Skeletal muscle satellite cell (primary cell): ENCODE data around the gene ATP11A.
A peak's percentile ranks its signal among the peaks of the same experiment; 100 is the strongest.

ENCODE experiments used
- H3K27me3 ChIP-seq: 2 replicates; pipeline ENCODE4 v1.7.0; 2013; ENCODE audit warnings: low read length; ENCODE audit not compliant: control insufficient read depth, insufficient read depth
- H3K36me3 ChIP-seq: 2 replicates; pipeline ENCODE4 v1.7.0; 2013; ENCODE audit warnings: mild to moderate bottlenecking, control low read depth, low read length; ENCODE audit not compliant: insufficient read depth
- H3K4me1 ChIP-seq: 2 replicates; pipeline ENCODE4 v1.7.0; 2013; ENCODE audit warnings: low read length; ENCODE audit not compliant: control insufficient read depth, insufficient read depth
- H3K4me2 ChIP-seq: 2 replicates; pipeline ENCODE4 v1.7.0; 2013; ENCODE audit warnings: mild to moderate bottlenecking, low read length
- H3K4me3 ChIP-seq: 2 replicates; pipeline ENCODE4 v1.7.0; 2013; ENCODE audit warnings: low read length
- H3K9ac ChIP-seq: 2 replicates; pipeline ENCODE4 v1.7.0; 2013; ENCODE audit warnings: mild to moderate bottlenecking, low read depth, low read length, moderate library complexity
- H3K9me3 ChIP-seq: replicated peaks from 2 replicates; pipeline ENCODE4 v1.7.0; 2013; ENCODE audit warnings: mild to moderate bottlenecking, control low read depth, low read length

Gene ATP11A

GRCh38 chr13:112685896-112686295 lies 3.9 kb upstream of the ATP11A start:
- no peak overlapping the region for H3K9ac ChIP-seq
- no peaks in the 10 kb centered on the region for H3K9me3 ChIP-seq
- H3K4me2 ChIP-seq = no peak overlapping the region
- peaks cover 20% of the 10 kb centered on the region for H3K27me3 ChIP-seq
- H3K4me1 ChIP-seq = no peaks in the 10 kb centered on the region
- H3K36me3 ChIP-seq = no peaks in the 10 kb centered on the region
- H3K4me3 ChIP-seq = no peak overlapping the region

GRCh38 chr13:112686364-112686763 lies 3.5 kb upstream of the ATP11A start:
- H3K9ac ChIP-seq = no peak overlapping the region
- no peak overlapping the region for H3K4me2 ChIP-seq
- no peaks in the 10 kb centered on the region for H3K9me3 ChIP-seq
- no peak overlapping the region for H3K4me3 ChIP-seq
- H3K4me1 ChIP-seq = no peaks in the 10 kb centered on the region
- H3K27me3 ChIP-seq = peaks cover 17% of the 10 kb centered on the region
- no peaks in the 10 kb centered on the region for H3K36me3 ChIP-seq

GRCh38 chr13:112686987-112687386 lies 2.9 kb upstream of the ATP11A start:
- no peaks in the 10 kb centered on the region for H3K36me3 ChIP-seq
- H3K4me3 ChIP-seq = no peak overlapping the region
- H3K4me2 ChIP-seq = no peak overlapping the region
- H3K27me3 ChIP-seq = peaks cover 17% of the 10 kb centered on the region
- H3K9me3 ChIP-seq = no peaks in the 10 kb centered on the region
- no peak overlapping the region for H3K9ac ChIP-seq
- peaks cover 5% of the 10 kb centered on the region for H3K4me1 ChIP-seq

GRCh38 chr13:112687836-112688559 lies 1.8 kb upstream of the ATP11A start:
- Histone ChIP-seq H3K36me3 (no peaks in the 10 kb centered on the region), H3K4me2 (no peak overlapping the region), H3K9ac (no peak overlapping the region), H3K9me3 (no peaks in the 10 kb centered on the region), H3K4me1 (peaks cover 5% of the 10 kb centered on the region), H3K4me3 (no peak overlapping the region), H3K27me3 (peaks cover 14% of the 10 kb centered on the region)

- H3K4me2 ChIP-seq = peak overlapping the region; percentile 88
- peak overlapping the region; percentile 86 for H3K4me3 ChIP-seq
- peaks cover 8% of the 10 kb centered on the region for H3K27me3 ChIP-seq
- H3K9me3 ChIP-seq = no peaks in the 10 kb centered on the region
- H3K9ac ChIP-seq = peak overlapping the region; percentile 80
- H3K36me3 ChIP-seq = no peaks in the 10 kb centered on the region
- H3K4me1 ChIP-seq = peaks cover 5% of the 10 kb centered on the region
Observed at GRCh38 chr13:112688560-112689302, 1.1 kb upstream of the ATP11A start.

GRCh38 chr13:112690283-112690929 lies 568 bp downstream of the ATP11A start:
- H3K9me3 ChIP-seq = no peaks in the 10 kb centered on the region
- no peaks in the 10 kb centered on the region for H3K36me3 ChIP-seq
- peak overlapping the region; percentile 80 for H3K9ac ChIP-seq
- peaks cover 10% of the 10 kb centered on the region for H3K4me1 ChIP-seq
- H3K27me3 ChIP-seq = no peaks in the 10 kb centered on the region
- peak overlapping the region; percentile 88 for H3K4me2 ChIP-seq
- peak overlapping the region; percentile 86 for H3K4me3 ChIP-seq

GRCh38 chr13:112692104-112692503 lies 2.3 kb downstream of the ATP11A start:
- no peak overlapping the region for H3K9ac ChIP-seq
- peak overlapping the region; percentile 88 for H3K4me2 ChIP-seq
- peaks cover 10% of the 10 kb centered on the region for H3K4me1 ChIP-seq
- H3K4me3 ChIP-seq = no peak overlapping the region
- H3K36me3 ChIP-seq = no peaks in the 10 kb centered on the region
- no peaks in the 10 kb centered on the region for H3K9me3 ChIP-seq
- H3K27me3 ChIP-seq = no peaks in the 10 kb centered on the region

GRCh38 chr13:112692586-112692985 lies 2.7 kb downstream of the ATP11A start:
- H3K4me1 ChIP-seq = peaks cover 10% of the 10 kb centered on the region

GRCh38 chr13:112693831-112694497 lies 4.1 kb downstream of the ATP11A start:
- H3K9me3 ChIP-seq = no peaks in the 10 kb centered on the region
- H3K36me3 ChIP-seq = no peaks in the 10 kb centered on the region
- no peaks in the 10 kb centered on the region for H3K27me3 ChIP-seq
- no peak overlapping the region for H3K9ac ChIP-seq
- no peak overlapping the region for H3K4me2 ChIP-seq
- no peak overlapping the region for H3K4me3 ChIP-seq
- H3K4me1 ChIP-seq = peaks cover 10% of the 10 kb centered on the region

More at GRCh38 chr13:112692586-112692985, 2.7 kb downstream of the ATP11A start:
- H3K9ac ChIP-seq = no peak overlapping the region
- no peaks in the 10 kb centered on the region for H3K9me3 ChIP-seq
- no peak overlapping the region for H3K4me2 ChIP-seq
- no peak overlapping the region for H3K4me3 ChIP-seq
- H3K27me3 ChIP-seq = no peaks in the 10 kb centered on the region
- H3K36me3 ChIP-seq = no peaks in the 10 kb centered on the region

- H3K9me3 ChIP-seq = no peaks in the 10 kb centered on the region
- H3K27me3 ChIP-seq = no peaks in the 10 kb centered on the region
- H3K4me3 ChIP-seq = no peak overlapping the region
- H3K4me2 ChIP-seq = no peak overlapping the region
- H3K36me3 ChIP-seq = no peaks in the 10 kb centered on the region
- no peak overlapping the region for H3K9ac ChIP-seq
- H3K4me1 ChIP-seq = peaks cover 10% of the 10 kb centered on the region
Observed at GRCh38 chr13:112695121-112695520, 5.3 kb downstream of the ATP11A start.
